ENCODE results near the gene MEMO1.
"Not testable (repeated sequence)": the region's sequence is repeated elsewhere in the genome, so short reads cannot be mapped to it uniquely, and the experiment has no call there.

Gene MEMO1

GRCh38 chr2:32010670-32011484 is at the start of gene MEMO1:
TSS of gene MEMO1 (minus strand) at chr2:32011008. CDS start at chr2:32010247, 761 bp downstream.
- peak; percentile 89 for DNase-seq

GRCh38 chr2:32060266-32060665 is 49.5 kb upstream of the MEMO1 start:
- no peak for DNase-seq

- no peak for DNase-seq
Observed at GRCh38 chr2:32058130-32058529, 47.3 kb upstream of the MEMO1 start.

GRCh38 chr2:32054583-32054982 is 43.8 kb upstream of the MEMO1 start:
- not testable (repeated sequence) for DNase-seq

GRCh38 chr2:32051836-32052439 is 41.1 kb upstream of the MEMO1 start:
- no peak for DNase-seq

- no peak for DNase-seq
Observed at GRCh38 chr2:32043561-32043960, 32.8 kb upstream of the MEMO1 start.

GRCh38 chr2:32039447-32040219 is 28.8 kb upstream of the MEMO1 start, which contains the start of gene DPY30:
TSS of gene DPY30 (minus strand) at chr2:32039805. CDS start at chr2:32039456, 349 bp downstream.
- peak; percentile 92 for DNase-seq

GRCh38 chr2:32034198-32034887 is 23.5 kb upstream of the MEMO1 start:
- DNase-seq, result not testable (repeated sequence)

- not testable (repeated sequence) for DNase-seq
Observed at GRCh38 chr2:32018789-32019482, 8.1 kb upstream of the MEMO1 start.

GRCh38 chr2:32012872-32013271 is 2.1 kb upstream of the MEMO1 start:
- DNase-seq, result no peak

GRCh38 chr2:32011485-32011960 is 715 bp upstream of the MEMO1 start:
- DNase-seq, result no peak

- DNase-seq, result peak; percentile 79
Observed at GRCh38 chr2:32010280-32010669, 533 bp downstream of the MEMO1 start.

- DNase-seq, result peak; percentile 15
Observed at GRCh38 chr2:32009516-32010256, 1.1 kb downstream of the MEMO1 start.

- DNase-seq, result peak; percentile 26
Observed at GRCh38 chr2:32008805-32009515, 1.8 kb downstream of the MEMO1 start.

- no peak for DNase-seq
Observed at GRCh38 chr2:32007121-32007391, 3.8 kb downstream of the MEMO1 start.

GRCh38 chr2:32005371-32005976 is 5.3 kb downstream of the MEMO1 start:
- DNase-seq, result no peak

GRCh38 chr2:32003791-32004190 is 7.0 kb downstream of the MEMO1 start:
- no peak for DNase-seq

- no peak for DNase-seq
Observed at GRCh38 chr2:32002406-32002805, 8.4 kb downstream of the MEMO1 start.

- DNase-seq, result no peak
Observed at GRCh38 chr2:31999438-31999837, 11.4 kb downstream of the MEMO1 start.

- no peak for DNase-seq
Observed at GRCh38 chr2:31998731-31999383, 12.0 kb downstream of the MEMO1 start.
